ENCODE data around the gene PRKG1. TPM values are rescaled to one million over a fixed set of nuclear protein-coding genes. Genes with fewer than 3 reads are reported as not detected.

PRKG1 gene
- total RNA-seq, 1 donor, result 19.5 TPM

DNA sequence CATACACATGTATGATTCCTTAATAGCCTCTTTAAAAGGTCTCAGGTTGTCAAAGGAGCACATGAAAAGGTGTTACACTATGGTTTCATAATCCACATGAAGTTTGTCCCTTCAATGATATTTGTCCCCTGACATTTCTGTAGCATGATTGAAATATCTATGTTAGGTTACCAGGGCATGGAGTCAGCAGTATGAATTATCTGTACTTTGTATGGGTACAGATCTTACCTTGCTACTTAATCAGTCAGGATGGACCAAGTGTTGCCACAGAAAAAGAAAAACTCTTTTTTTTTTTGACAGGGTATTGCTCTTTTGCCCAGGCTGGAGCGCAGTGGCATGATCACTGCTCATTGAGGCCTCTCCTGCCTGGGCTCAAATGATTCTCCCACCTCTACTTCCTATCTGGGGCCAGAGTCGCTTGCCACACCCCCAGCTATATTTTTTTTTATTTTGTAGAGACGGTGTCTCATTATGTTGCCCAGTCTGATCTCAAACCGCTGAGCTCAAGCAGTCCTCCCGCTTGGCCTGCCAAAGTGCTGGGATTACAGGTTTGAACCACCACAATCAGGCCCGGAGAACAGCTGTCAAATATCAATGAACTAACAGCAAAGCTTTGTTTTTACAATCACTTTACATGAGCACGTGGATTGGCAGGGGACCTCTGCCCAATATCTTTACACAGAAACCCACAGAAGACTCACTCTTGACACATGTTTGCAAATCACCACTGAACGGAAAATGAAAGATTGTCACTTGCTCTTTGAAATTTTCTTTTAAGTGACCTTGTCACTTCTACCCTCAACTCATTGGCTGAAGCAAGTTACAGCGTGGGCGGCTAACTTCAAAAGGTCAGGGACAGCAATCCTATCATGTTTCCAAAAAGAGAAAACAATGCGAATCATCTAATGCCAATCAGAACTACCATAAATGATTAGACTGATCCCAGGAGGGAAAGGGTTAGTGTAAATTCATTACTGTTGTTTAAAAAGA, 140.2 kb downstream of the PRKG1 start:
- no peak overlapping the region for H3K4me3 ChIP-seq (ENCODE audit: insufficient read depth, low read length)
- no peaks in the 10 kb centered on the region for H3K27me3 ChIP-seq (ENCODE audit: insufficient read depth, low read length)
- no peak for DNase-seq (ENCODE audit: insufficient read length, low spot score, missing footprints)
- H3K4me1 ChIP-seq (ENCODE audit: insufficient read depth, low read length), result no peaks in the 10 kb centered on the region
- TF ChIP-seq, protein P1, sequence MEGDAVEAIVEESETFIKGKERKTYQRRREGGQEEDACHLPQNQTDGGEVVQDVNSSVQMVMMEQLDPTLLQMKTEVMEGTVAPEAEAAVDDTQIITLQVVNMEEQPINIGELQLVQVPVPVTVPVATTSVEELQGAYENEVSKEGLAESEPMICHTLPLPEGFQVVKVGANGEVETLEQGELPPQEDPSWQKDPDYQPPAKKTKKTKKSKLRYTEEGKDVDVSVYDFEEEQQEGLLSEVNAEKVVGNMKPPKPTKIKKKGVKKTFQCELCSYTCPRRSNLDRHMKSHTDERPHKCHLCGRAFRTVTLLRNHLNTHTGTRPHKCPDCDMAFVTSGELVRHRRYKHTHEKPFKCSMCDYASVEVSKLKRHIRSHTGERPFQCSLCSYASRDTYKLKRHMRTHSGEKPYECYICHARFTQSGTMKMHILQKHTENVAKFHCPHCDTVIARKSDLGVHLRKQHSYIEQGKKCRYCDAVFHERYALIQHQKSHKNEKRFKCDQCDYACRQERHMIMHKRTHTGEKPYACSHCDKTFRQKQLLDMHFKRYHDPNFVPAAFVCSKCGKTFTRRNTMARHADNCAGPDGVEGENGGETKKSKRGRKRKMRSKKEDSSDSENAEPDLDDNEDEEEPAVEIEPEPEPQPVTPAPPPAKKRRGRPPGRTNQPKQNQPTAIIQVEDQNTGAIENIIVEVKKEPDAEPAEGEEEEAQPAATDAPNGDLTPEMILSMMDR (IDR thresholded peaks at IDR 0.05; ENCODE audit: extremely low read depth, low read depth, low read length), result no peak
- no peaks in the 10 kb centered on the region for H3K9me3 ChIP-seq (ENCODE audit: low read depth, low read length)
- H2AFZ ChIP-seq (ENCODE audit: low read length), result no peak overlapping the region
- no peak overlapping the region for H3K4me2 ChIP-seq (ENCODE audit: insufficient read depth, low read length)
- no peaks in the 10 kb centered on the region for H3K79me2 ChIP-seq (ENCODE audit: insufficient read depth, low read length)
- H3K36me3 ChIP-seq (ENCODE audit: insufficient read depth, low read length), result no peaks in the 10 kb centered on the region
- H4K20me1 ChIP-seq (ENCODE audit: insufficient read depth, low read length), result no peaks in the 10 kb centered on the region
- no peak overlapping the region for H3K27ac ChIP-seq (ENCODE audit: low read depth, low read length)

DNA sequence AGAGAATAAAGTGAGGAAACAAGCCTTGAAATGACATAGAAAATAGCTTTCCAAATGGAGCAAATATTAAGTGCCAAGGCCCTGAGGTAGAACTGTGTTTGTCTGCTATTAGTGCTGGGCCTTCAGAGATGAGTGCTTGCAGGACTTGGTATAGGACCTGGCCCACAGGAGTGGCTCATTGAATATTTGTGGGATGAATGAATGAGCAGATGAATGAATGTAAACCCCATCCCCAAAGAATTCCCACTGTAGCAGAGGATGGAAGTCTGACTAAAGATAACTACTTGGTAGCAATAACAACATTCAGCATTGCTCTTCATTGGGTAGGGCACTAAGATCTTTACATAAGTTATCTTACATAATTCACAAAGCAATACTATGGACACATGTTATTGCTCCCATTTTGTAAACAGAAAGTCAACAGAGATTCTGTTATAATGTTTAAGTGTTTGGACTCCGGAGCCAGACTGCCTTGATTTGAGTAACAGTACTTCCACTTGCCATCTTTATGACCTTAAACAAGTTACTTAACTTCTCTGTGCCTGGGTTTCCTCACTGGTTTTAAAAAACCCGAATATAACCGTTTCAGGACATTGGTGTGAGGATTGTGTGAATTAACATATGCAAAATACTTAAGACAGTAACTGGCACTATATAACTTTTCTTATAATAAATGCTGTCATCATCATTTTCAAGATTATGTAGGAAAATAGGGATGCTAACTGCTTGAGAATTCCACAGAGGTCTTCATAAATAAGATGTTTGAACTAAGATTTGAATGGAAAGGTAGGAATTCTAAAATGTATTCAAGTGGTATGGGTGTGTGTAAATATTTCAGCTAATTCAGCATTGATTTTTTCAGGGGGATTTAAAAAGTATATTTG, 141.9 kb downstream of the PRKG1 start:
- no peaks in the 10 kb centered on the region for H3K36me3 ChIP-seq (ENCODE audit: insufficient read depth, low read length)
- TF ChIP-seq, protein P1 (IDR thresholded peaks at IDR 0.05; ENCODE audit: extremely low read depth, low read depth, low read length), result no peak
- H3K4me2 ChIP-seq (ENCODE audit: insufficient read depth, low read length), result no peak overlapping the region
- H3K27ac ChIP-seq (ENCODE audit: low read depth, low read length), result no peak overlapping the region
- no peaks in the 10 kb centered on the region for H3K9me3 ChIP-seq (ENCODE audit: low read depth, low read length)
- no peaks in the 10 kb centered on the region for H3K27me3 ChIP-seq (ENCODE audit: insufficient read depth, low read length)
- no peak overlapping the region for H3K4me3 ChIP-seq (ENCODE audit: insufficient read depth, low read length)
- no peaks in the 10 kb centered on the region for H4K20me1 ChIP-seq (ENCODE audit: insufficient read depth, low read length)
- H3K4me1 ChIP-seq (ENCODE audit: insufficient read depth, low read length), result no peaks in the 10 kb centered on the region
- H3K79me2 ChIP-seq (ENCODE audit: insufficient read depth, low read length), result no peaks in the 10 kb centered on the region
- H2AFZ ChIP-seq (ENCODE audit: low read length), result no peak overlapping the region
- no peak for DNase-seq (ENCODE audit: insufficient read length, low spot score, missing footprints)

DNA sequence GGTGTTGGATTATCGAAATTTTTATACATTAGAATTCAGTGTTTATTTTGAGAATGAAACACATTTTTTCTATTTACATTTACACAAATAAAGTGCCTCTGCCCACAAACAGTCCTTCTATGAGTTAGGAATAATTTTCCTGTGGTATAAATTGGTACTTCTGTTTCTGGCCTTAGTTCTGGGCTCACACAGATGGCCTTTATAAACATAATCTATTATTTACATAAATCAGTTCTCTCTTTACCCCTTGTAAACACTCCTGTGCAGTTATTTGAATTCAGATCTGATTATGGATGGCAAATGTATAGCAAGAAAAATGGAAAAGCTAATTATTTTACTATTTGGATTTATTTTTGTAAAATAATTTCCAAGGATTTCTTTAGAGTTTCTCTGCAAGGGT, 143.2 kb downstream of the PRKG1 start:
- no peak overlapping the region for H3K27ac ChIP-seq (ENCODE audit: low read depth, low read length)

More for the DNA sequence above, 143.2 kb downstream of the PRKG1 start:
- no peak overlapping the region for H2AFZ ChIP-seq (ENCODE audit: low read length)
- no peak for DNase-seq (ENCODE audit: insufficient read length, low spot score, missing footprints)
- no peaks in the 10 kb centered on the region for H3K79me2 ChIP-seq (ENCODE audit: insufficient read depth, low read length)
- H3K4me3 ChIP-seq (ENCODE audit: insufficient read depth, low read length), result no peak overlapping the region
- no peaks in the 10 kb centered on the region for H3K27me3 ChIP-seq (ENCODE audit: insufficient read depth, low read length)
- no peak overlapping the region for H3K4me2 ChIP-seq (ENCODE audit: insufficient read depth, low read length)
- H3K36me3 ChIP-seq (ENCODE audit: insufficient read depth, low read length), result no peaks in the 10 kb centered on the region
- TF ChIP-seq, protein P1 (IDR thresholded peaks at IDR 0.05; ENCODE audit: extremely low read depth, low read depth, low read length), result no peak
- no peaks in the 10 kb centered on the region for H4K20me1 ChIP-seq (ENCODE audit: insufficient read depth, low read length)
- H3K9me3 ChIP-seq (ENCODE audit: low read depth, low read length), result no peaks in the 10 kb centered on the region
- no peaks in the 10 kb centered on the region for H3K4me1 ChIP-seq (ENCODE audit: insufficient read depth, low read length)
